HepG2 (cell line): ENCODE measurements around the gene EXOSC9. TPM values are rescaled to one million over a fixed set of nuclear protein-coding genes. Genes with fewer than 3 reads are reported as not detected.

Experiments
- HMGXB3 ChIP-seq: sonication (generic); formaldehyde crosslinking; IDR thresholded peaks from 2 replicates; pipeline ENCODE4 v1.4.0; 2020; ENCODE audit warnings: missing genetic modification reagents, borderline replicate concordance
- SOX5 ChIP-seq: IDR thresholded peaks from 2 replicates; pipeline ENCODE4 v1.6.1; 2016; ENCODE audit warnings: borderline replicate concordance
- ZNF354B ChIP-seq: sonication (generic); formaldehyde crosslinking; IDR thresholded peaks from 2 replicates; pipeline ENCODE4 v1.8.0; 2022; ENCODE audit warnings: mild to moderate bottlenecking, missing genetic modification reagents
- polyA plus RNA-seq, 8 experiments: library from polyadenylated mRNA; depleted of rRNA in 3 of 8; stranded (reverse) in 7 of 8; unstranded in 1 of 8; fragments of >200 nt; fragmentation: Illumina TruSeq in 4 of 8; extraction: Trizol in 4 of 8; gene quantifications; 2 replicates each; pipeline versions ENCODE4 v1.2.1 to v1.2.3, GENCODE V29; 2011 to 2016; ENCODE audit warnings: low read depth in 4 of 8, missing spikeins in 1 of 8, mixed read lengths in 1 of 8; ENCODE audit not compliant: insufficient read depth in 1 of 8
- total RNA-seq, 5 experiments: library from RNA; depleted of rRNA; stranded (reverse); fragments of >200 nt; fragmentation: Illumina TruSeq; extraction: Trizol; gene quantifications; 2 replicates each; pipeline ENCODE4 v1.2.3, GENCODE V29; 2016; ENCODE audit warnings: low read depth in 1 of 5
- TF ChIP-seq, protein P1 (sequence below): IDR thresholded peaks from 2 replicates; pipeline ENCODE4 v1.6.1; 2016; ENCODE audit warnings: low read depth, missing genetic modification reagents, missing compliant biosample characterization
- TF ChIP-seq, protein P2 (sequence below): conservative IDR thresholded peaks from 2 replicates; pipeline ENCODE4 v1.6.1; 2018; ENCODE audit warnings: missing genetic modification reagents
- TF ChIP-seq, protein P3 (sequence below): sonication (generic); formaldehyde crosslinking; IDR thresholded peaks from 2 replicates; pipeline ENCODE4 v1.9.0; 2021; ENCODE audit warnings: mild to moderate bottlenecking, missing genetic modification reagents
- TF ChIP-seq, protein P4 (sequence below): sonication (generic); formaldehyde crosslinking; IDR thresholded peaks from 2 replicates; pipeline ENCODE4 v1.5.0; 2020; ENCODE audit warnings: missing genetic modification reagents

The EXOSC9 gene
- total and polyA plus RNA-seq, 2 of the 13 experiments (the other 11 are each of a cell fraction or from before 2014, with no cell fraction given), result 26.0 to 48.0 TPM

DNA sequence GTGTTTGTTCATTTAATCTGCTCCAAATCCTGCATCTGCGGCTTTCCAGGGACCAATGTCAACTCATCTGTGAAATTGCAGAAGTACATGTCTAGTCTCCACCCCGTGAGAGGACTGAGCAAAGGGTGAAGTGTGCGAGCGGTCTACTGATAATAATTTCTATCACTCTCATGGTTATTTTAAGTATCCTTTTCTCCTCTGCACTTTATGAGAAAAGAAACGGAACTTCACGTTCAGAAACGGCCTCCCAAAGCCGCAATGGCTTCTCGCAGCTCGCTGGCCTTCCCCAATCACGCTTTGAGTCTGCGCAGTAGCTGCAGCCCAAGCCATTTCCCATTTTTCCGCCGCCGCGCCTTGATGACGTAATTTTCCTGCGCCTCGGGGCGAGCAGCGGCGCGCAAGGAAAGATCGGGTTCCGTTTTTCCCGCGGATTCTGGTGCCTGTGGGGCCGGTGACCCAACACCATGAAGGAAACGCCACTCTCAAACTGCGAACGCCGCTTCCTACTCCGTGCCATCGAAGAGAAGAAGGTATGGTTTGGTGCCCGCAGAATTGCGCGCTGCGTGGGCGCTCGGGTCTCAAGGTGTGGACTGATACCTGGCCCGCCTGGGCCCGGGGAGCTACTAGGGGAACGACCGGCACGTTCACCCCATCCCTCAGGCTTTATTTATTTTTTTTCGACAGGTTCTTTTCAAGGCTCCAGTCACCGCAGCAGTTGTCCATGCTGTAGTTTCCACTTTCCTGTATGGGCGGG lies at the start of gene EXOSC9 (continued):
- peak; percentile 41; the same call in 1 of the 2 replicates for TF ChIP-seq HMGXB3 (CRISPR knock-in tag)
- no peak for TF ChIP-seq ZNF354B (CRISPR knock-in tag)
- TF ChIP-seq, protein P1, sequence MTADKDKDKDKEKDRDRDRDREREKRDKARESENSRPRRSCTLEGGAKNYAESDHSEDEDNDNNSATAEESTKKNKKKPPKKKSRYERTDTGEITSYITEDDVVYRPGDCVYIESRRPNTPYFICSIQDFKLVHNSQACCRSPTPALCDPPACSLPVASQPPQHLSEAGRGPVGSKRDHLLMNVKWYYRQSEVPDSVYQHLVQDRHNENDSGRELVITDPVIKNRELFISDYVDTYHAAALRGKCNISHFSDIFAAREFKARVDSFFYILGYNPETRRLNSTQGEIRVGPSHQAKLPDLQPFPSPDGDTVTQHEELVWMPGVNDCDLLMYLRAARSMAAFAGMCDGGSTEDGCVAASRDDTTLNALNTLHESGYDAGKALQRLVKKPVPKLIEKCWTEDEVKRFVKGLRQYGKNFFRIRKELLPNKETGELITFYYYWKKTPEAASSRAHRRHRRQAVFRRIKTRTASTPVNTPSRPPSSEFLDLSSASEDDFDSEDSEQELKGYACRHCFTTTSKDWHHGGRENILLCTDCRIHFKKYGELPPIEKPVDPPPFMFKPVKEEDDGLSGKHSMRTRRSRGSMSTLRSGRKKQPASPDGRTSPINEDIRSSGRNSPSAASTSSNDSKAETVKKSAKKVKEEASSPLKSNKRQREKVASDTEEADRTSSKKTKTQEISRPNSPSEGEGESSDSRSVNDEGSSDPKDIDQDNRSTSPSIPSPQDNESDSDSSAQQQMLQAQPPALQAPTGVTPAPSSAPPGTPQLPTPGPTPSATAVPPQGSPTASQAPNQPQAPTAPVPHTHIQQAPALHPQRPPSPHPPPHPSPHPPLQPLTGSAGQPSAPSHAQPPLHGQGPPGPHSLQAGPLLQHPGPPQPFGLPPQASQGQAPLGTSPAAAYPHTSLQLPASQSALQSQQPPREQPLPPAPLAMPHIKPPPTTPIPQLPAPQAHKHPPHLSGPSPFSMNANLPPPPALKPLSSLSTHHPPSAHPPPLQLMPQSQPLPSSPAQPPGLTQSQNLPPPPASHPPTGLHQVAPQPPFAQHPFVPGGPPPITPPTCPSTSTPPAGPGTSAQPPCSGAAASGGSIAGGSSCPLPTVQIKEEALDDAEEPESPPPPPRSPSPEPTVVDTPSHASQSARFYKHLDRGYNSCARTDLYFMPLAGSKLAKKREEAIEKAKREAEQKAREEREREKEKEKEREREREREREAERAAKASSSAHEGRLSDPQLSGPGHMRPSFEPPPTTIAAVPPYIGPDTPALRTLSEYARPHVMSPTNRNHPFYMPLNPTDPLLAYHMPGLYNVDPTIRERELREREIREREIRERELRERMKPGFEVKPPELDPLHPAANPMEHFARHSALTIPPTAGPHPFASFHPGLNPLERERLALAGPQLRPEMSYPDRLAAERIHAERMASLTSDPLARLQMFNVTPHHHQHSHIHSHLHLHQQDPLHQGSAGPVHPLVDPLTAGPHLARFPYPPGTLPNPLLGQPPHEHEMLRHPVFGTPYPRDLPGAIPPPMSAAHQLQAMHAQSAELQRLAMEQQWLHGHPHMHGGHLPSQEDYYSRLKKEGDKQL (CRISPR knock-in tag), result 0 out of 2 replicates have a peak, but pooled peaks have one; percentile 40
- TF ChIP-seq, protein P2, sequence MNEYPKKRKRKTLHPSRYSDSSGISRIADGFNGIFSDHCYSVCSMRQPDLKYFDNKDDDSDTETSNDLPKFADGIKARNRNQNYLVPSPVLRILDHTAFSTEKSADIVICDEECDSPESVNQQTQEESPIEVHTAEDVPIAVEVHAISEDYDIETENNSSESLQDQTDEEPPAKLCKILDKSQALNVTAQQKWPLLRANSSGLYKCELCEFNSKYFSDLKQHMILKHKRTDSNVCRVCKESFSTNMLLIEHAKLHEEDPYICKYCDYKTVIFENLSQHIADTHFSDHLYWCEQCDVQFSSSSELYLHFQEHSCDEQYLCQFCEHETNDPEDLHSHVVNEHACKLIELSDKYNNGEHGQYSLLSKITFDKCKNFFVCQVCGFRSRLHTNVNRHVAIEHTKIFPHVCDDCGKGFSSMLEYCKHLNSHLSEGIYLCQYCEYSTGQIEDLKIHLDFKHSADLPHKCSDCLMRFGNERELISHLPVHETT, result no peak
- TF ChIP-seq, protein P3, sequence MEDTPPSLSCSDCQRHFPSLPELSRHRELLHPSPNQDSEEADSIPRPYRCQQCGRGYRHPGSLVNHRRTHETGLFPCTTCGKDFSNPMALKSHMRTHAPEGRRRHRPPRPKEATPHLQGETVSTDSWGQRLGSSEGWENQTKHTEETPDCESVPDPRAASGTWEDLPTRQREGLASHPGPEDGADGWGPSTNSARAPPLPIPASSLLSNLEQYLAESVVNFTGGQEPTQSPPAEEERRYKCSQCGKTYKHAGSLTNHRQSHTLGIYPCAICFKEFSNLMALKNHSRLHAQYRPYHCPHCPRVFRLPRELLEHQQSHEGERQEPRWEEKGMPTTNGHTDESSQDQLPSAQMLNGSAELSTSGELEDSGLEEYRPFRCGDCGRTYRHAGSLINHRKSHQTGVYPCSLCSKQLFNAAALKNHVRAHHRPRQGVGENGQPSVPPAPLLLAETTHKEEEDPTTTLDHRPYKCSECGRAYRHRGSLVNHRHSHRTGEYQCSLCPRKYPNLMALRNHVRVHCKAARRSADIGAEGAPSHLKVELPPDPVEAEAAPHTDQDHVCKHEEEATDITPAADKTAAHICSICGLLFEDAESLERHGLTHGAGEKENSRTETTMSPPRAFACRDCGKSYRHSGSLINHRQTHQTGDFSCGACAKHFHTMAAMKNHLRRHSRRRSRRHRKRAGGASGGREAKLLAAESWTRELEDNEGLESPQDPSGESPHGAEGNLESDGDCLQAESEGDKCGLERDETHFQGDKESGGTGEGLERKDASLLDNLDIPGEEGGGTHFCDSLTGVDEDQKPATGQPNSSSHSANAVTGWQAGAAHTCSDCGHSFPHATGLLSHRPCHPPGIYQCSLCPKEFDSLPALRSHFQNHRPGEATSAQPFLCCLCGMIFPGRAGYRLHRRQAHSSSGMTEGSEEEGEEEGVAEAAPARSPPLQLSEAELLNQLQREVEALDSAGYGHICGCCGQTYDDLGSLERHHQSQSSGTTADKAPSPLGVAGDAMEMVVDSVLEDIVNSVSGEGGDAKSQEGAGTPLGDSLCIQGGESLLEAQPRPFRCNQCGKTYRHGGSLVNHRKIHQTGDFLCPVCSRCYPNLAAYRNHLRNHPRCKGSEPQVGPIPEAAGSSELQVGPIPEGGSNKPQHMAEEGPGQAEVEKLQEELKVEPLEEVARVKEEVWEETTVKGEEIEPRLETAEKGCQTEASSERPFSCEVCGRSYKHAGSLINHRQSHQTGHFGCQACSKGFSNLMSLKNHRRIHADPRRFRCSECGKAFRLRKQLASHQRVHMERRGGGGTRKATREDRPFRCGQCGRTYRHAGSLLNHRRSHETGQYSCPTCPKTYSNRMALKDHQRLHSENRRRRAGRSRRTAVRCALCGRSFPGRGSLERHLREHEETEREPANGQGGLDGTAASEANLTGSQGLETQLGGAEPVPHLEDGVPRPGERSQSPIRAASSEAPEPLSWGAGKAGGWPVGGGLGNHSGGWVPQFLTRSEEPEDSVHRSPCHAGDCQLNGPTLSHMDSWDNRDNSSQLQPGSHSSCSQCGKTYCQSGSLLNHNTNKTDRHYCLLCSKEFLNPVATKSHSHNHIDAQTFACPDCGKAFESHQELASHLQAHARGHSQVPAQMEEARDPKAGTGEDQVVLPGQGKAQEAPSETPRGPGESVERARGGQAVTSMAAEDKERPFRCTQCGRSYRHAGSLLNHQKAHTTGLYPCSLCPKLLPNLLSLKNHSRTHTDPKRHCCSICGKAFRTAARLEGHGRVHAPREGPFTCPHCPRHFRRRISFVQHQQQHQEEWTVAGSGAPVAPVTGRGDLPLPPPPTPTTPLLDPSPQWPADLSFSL (CRISPR knock-in tag), result no peak
- TF ChIP-seq, protein P4, sequence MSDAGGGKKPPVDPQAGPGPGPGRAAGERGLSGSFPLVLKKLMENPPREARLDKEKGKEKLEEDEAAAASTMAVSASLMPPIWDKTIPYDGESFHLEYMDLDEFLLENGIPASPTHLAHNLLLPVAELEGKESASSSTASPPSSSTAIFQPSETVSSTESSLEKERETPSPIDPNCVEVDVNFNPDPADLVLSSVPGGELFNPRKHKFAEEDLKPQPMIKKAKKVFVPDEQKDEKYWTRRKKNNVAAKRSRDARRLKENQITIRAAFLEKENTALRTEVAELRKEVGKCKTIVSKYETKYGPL, result no peak
- no peak; the same call in 1 of the 2 replicates for TF ChIP-seq SOX5 (CRISPR knock-in tag)
